Stimulated activated naive CD8-positive, alpha-beta T cell treated with anti-CD3 and anti-CD28 coated beads, Interleukin-15, Interleukin-2, amounts not matched to agents 100 U/mL and 50 U/mL, for 24 hours (primary cell): Measurements from ENCODE around the gene MGST2.

Experiments
- ATAC-seq: fragments of 150-1000 bp; cut with Tn5 transposase; one replicate; pipeline ENCODE4 v1.10.0; 2021
- DNase-seq: peaks from one replicate; pipeline ENCODE4 v3.0.0; 2021

Gene MGST2

DNA sequence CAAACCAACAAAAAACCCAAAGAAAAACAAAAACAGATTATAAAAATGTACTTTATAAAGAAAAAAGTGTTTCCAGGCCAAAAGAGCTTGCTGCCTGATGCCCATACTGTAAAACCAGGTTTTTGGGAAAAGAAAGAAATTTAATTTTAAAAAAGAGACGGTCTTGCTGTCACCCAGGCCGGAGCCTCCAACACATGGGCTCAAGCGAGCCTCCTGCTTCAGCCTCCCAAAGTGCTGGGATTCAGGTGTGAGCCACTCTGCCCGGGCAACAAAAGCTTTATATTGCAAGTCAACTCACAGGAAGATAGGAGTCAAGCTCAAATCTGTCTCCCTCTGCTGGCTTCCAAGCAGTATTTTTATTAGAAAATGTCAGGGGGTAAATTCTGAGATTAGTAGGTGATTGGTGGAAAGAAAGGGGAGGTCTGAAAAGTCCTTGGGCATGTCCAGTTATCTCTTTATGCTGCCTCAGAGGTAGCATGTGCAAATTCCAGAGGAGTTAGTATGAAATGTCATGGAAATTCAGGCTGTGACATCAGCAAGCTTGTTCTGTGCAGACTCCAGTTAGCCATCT, 39.4 kb downstream of the MGST2 start:
- DNase-seq (no peak), ATAC-seq (no peak)

DNA sequence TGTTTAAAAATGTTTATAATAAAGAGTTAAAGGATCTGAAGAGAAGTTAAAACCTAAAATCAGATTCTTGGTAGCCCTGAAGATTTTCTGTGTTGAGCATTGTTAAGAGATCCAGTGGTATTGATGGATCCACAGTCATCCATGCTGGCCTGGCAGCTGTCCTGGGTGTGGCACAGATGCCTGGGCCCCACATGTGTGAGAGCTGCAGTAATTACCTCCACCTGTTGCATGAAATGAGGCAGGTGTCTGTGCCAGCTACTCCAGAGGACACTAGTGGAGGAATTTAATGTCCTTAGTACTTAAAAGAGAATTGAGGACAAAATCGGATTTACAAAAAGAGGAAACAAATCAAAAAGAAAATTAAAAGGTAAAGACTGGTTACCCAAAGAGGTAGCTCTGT, 44.0 kb downstream of the MGST2 start:
- no peak for ATAC-seq
- DNase-seq, result no peak

- no peak for ATAC-seq
- DNase-seq, result no peak
These were observed 44.5 kb downstream of the MGST2 start for GRCh38 chr4:139710073-139710472.

DNA sequence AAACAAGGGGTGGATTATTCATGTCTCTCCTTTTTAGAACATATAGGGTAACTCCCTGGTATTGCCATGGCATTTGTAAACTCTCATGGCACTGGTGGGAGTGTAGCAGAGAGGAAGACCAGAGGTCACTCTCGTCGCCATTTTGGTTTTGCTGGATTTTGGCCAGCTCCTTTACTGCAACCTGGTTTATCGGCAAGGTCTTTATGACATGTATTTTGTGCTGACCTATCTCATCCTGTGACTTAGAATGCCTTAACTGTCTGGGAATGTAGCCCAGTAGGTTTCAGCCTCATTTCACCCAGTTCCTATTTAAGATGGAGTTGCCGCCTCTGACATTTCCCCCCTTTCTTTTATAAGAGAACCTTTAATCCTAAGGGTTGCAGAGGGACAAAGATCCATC, 45.8 kb downstream of the MGST2 start:
- ATAC-seq (no peak), DNase-seq (no peak)

DNA sequence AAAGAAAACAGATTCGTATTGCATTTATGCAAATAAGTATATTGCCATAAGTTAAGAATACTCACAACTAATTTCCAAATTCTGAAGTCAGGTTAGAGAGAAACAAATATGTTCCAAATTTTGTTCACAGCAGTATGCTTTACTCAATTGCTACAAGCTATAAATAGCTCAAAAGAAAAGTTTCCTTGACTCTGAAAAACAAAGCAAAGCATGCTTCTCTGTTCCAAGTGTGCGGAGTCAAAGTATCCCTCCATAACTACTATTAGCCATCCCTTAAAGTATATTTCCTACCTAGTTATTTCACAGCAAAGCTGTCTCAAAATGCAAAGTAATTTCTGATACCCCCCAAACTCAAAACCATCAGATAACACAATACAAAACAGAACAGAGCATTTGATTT, 47.3 kb downstream of the MGST2 start:
- ATAC-seq, result no peak

DNA sequence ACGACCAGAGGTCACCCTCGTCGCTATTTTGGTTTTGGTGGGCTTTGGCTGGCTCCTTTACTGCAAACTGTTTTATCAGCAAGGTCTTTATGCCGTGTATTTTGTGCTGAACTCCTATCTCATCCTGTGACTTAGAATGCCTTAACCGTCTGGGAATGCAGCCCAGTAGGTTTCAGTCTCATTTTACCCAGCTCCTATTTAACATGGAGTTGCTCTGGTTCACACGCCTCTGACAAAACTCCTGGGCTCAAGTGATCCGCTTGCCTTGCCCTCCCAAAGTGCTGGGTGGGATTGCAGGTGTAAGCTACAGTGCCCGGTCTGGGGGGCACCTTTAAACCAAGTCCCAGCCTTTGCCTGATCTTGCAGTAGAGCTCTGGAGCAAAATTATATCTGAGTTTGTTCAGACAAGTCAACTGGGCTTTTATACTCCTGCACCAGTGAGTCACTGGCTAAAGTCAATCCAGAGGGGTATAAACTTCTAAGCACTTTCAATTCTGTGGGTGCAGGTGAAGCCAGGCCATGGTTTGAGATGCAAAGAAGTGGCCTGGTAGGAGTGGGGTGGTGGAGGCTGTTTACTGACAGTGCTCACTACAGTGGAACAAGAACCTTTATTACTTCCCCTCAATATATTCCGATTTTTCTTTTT, 50.2 kb downstream of the MGST2 start:
- DNase-seq, result no peak
- no peak for ATAC-seq

More for the DNA sequence above, 47.3 kb downstream of the MGST2 start:
- DNase-seq, result no peak

DNA sequence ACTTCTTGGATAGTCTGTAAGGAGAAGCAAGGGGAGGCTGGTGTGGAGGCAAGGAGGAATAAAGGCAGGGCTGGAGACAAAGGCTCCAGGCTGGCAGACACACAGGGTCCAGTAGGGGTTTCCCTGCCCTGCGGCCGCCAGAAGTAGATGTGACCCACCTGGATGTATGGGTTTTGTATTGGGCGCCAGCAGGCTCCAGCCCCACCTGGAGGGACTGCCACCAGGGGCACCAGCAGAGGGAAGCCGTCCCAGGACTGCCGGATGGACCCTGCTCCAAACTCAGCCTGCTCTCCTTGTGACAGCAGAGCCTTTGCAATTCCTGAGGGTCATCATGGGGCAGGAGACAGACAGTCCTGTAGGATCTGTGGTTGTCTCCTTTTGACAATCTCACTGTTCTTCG, 52.7 kb downstream of the MGST2 start:
- DNase-seq, result no peak
- ATAC-seq, result no peak

GRCh38 chr4:139718833-139719232, 53.2 kb downstream of the MGST2 start:
- ATAC-seq, result no peak
- no peak for DNase-seq

GRCh38 chr4:139719381-139720101, 53.9 kb downstream of the MGST2 start:
- DNase-seq (no peak), ATAC-seq (no peak)

GRCh38 chr4:139720806-139721205, 55.2 kb downstream of the MGST2 start:
- no peak for ATAC-seq

GRCh38 chr4:139721789-139722188, 56.2 kb downstream of the MGST2 start:
- DNase-seq (no peak), ATAC-seq (no peak)

More at GRCh38 chr4:139720806-139721205, 55.2 kb downstream of the MGST2 start:
- no peak for DNase-seq

GRCh38 chr4:139725236-139725635, 59.6 kb downstream of the MGST2 start:
- ATAC-seq (no peak), DNase-seq (no peak)

- ATAC-seq (no peak), DNase-seq (no peak)
These were observed 61.0 kb downstream of the MGST2 start for GRCh38 chr4:139726615-139727014.

DNA sequence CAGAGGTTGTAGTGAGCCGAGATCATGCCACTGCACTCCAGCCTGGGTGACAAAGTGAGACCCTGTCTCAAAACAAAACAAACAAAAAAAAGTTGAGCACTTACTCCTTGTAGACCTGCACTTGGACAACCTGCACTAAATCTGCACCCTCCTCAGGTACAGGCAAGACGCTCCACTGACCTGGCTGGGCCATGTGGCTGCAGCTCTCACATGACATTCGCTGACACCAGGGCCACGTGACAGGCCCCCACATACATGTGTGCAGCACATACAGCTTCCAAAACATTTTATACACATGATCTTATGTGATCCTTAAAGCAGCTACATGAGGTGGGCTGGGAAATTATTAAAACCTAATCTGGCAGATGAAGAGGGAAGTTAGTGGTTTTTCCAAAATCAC, 62.5 kb downstream of the MGST2 start:
- ATAC-seq, result no peak

DNA sequence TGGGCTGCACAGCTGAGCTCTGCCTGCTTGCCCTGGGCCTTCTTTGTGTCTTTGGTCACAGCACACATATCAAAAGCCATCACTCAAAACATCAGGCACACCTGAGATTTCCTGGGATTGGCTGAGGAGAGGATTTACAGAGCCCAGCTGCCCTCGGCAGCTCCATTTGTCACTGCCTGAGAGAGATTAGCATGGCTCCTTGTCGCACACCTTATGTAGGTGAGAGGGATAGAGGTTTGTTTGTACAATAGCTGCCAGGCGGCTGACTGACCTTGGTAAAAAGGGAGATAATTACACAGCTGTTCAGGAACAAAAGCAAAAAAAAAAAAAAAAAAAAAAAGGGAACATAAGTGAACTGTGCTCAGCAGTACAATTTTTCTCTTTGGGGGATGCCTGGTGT, 63.2 kb downstream of the MGST2 start:
- DNase-seq (no peak), ATAC-seq (no peak)

More for the DNA sequence above, 62.5 kb downstream of the MGST2 start:
- no peak for DNase-seq

DNA sequence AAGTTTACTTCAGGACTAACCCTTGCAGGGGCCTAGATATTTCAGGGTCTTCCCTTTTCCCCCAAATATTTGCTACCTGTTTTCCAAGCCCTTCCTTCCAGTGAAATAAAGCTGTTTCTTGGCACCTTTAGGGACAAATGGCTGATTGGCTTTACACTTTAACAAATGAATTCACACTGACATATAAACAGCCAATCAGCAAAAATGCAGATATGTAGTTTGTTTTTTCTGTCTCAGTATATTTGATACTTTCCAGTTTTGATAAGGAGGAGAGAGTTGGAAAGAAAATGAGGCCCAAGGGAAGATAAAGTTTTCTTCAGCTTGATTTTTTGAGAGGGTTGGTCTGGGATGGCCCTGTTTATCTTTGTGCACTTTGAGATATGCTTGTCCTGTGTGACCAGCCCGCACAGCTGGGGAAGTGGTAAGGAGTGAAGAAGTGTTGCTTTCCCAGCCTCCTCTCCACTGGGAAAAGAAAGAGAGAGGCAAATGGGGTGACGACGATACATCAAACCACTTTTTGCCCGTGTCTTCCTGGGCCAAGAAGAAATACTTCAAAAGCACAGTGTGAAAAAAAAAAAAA, 67.5 kb downstream of the MGST2 start:
- ATAC-seq (no peak), DNase-seq (no peak)

DNA sequence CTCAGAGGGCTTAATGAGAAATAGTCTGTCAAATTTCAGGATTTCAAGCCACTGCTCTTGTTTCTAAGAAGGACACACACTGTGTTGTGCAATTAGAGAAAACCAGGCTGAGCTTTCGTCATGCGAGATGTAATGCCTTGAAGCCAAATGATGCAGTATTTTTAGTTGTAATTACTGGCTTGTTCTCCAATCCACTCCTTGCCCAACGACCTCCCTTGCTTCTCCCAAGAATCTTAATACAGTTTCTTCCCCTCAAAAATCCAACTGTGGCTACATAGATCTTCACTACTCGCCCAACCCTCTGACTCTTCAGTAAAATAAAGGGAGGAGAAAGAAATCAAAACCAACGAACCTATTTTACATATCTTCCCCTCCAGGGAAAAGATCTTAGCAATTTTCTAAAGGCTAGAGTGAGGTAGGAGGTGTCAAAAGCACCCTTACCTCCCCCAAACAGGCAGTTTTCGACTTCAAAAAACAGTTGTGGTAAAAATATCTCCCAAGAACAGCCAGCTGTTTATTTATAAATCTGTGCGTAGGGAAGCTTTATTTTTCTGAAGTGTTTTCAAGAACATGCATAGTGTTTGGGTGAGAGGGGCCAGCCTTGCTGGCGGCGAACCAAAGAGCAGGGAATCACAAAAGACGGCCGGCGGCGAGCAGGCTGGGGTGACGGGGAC, 68.7 kb downstream of the MGST2 start:
- no peak for DNase-seq
- no peak for ATAC-seq

DNA sequence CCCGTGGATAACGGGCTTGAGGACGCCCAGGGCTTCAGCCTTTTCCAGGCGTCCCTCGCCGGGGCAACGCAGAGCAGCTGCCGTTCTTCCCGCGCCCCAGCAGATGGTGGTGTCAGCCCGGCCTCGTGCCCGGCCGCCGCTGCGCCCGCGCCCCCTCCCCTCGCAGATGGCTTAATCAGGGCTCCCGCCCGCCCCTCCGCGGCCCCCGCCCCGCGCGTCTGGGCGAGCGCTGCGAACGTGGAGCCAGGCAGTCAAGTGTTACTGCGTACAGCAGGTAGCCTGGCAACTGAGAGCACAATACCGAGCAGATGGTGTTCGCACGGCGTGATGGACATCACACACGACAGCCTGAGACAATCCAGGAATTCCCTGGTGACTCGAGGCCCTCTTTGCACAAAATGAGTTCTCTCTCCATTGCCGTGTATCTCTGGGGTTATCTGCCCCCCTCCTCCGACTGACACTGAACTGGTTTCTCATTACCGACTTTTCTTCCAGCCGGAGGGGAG, 69.3 kb downstream of the MGST2 start:
- peak; percentile 75 for ATAC-seq

GRCh38 chr4:139735381-139736273, 70.0 kb downstream of the MGST2 start:
- ATAC-seq (no peak), DNase-seq (peak; percentile 22)

More for the DNA sequence above, 69.3 kb downstream of the MGST2 start:
- peak; percentile 71 for DNase-seq

DNA sequence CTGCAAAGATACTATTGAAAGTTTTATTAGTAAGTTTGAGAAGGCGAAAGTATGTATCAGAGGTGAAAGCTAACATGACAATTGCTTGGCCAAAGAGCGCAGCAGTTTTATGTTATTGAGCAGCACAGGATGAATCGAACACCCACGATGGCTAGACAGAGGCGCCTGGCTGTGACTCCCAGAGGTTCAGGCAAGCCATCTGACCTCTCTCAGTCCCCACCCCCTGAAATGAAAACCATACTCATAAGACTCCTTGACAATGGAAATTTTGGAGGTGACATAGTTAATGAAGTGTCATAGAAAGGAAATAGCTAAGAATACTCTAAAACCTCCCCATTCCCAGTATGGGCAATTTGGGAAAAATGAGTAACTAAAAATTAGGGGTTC, 70.6 kb downstream of the MGST2 start:
- ATAC-seq (peak; percentile 33), DNase-seq (peak; percentile 11)

GRCh38 chr4:139736661-139737060, 71.0 kb downstream of the MGST2 start:
- DNase-seq (no peak), ATAC-seq (no peak)
